ENCODE measurements around the gene CAV1.

Gene CAV1

GRCh38 chr7:116532102-116532688 is 7.4 kb downstream of the CAV1 start:
- no peak for DNase-seq

GRCh38 chr7:116534790-116535189 is 10.0 kb downstream of the CAV1 start:
- no peak for DNase-seq

GRCh38 chr7:116535416-116535815 is 10.6 kb downstream of the CAV1 start:
- DNase-seq: no peak

GRCh38 chr7:116538138-116538537 is 13.3 kb downstream of the CAV1 start:
- DNase-seq: no peak

GRCh38 chr7:116539879-116540278 is 15.0 kb downstream of the CAV1 start:
- DNase-seq: no peak

GRCh38 chr7:116540743-116541142 is 15.9 kb downstream of the CAV1 start:
- DNase-seq: no peak

GRCh38 chr7:116541951-116542350 is 17.1 kb downstream of the CAV1 start:
- DNase-seq: no peak

- no peak for DNase-seq
Observed at GRCh38 chr7:116542618-116543017, 17.8 kb downstream of the CAV1 start.

GRCh38 chr7:116543664-116544063 is 18.8 kb downstream of the CAV1 start:
- no peak for DNase-seq

- no peak for DNase-seq
Observed at GRCh38 chr7:116544487-116544886, 19.7 kb downstream of the CAV1 start.

GRCh38 chr7:116545411-116545993 is 20.7 kb downstream of the CAV1 start:
- DNase-seq: no peak

- no peak for DNase-seq
Observed at GRCh38 chr7:116546054-116546453, 21.2 kb downstream of the CAV1 start.

- no peak for DNase-seq
Observed at GRCh38 chr7:116546916-116547315, 22.1 kb downstream of the CAV1 start.

GRCh38 chr7:116547347-116547746 is 22.5 kb downstream of the CAV1 start:
- DNase-seq: no peak

- no peak for DNase-seq
Observed at GRCh38 chr7:116548506-116548905, 23.7 kb downstream of the CAV1 start.

GRCh38 chr7:116549370-116549769 is 24.5 kb downstream of the CAV1 start:
- DNase-seq: no peak

- DNase-seq: no peak
Observed at GRCh38 chr7:116551692-116552091, 26.9 kb downstream of the CAV1 start.

GRCh38 chr7:116552602-116553001 is 27.8 kb downstream of the CAV1 start:
- DNase-seq: no peak

GRCh38 chr7:116553168-116553964 is 28.5 kb downstream of the CAV1 start:
- DNase-seq: no peak

GRCh38 chr7:116554436-116554835 is 29.6 kb downstream of the CAV1 start:
- DNase-seq: no peak

- DNase-seq: no peak
Observed at GRCh38 chr7:116554911-116555310, 30.1 kb downstream of the CAV1 start.

GRCh38 chr7:116557066-116557585 is 32.3 kb downstream of the CAV1 start:
- no peak for DNase-seq

GRCh38 chr7:116557901-116558300 is 33.1 kb downstream of the CAV1 start:
- DNase-seq: no peak
